Testis (tissue), 3 donors: Measurements from ENCODE around the gene CCDC149. TPM values are rescaled to one million over a fixed set of nuclear protein-coding genes. Genes with fewer than 3 reads are reported as not detected.

Source experiments
- DNase-seq: peaks from one replicate; pipeline ENCODE4 v3.0.0-alpha.2; 2019
- H3K27ac ChIP-seq, 2 donors: fragments of 200-600 bp; sonication (generic); one replicate each; pipeline ENCODE4 v1.5.1; 2019
- H3K27me3 ChIP-seq: fragments of 200-600 bp; sonication (generic); one replicate; pipeline ENCODE4 v1.5.1; 2019
- H3K36me3 ChIP-seq: fragments of 200-600 bp; sonication (generic); one replicate; pipeline ENCODE4 v1.5.1; 2017; ENCODE audit warnings: low read depth; ENCODE audit errors: missing control alignments
- H3K4me1 ChIP-seq: fragments of 200-600 bp; sonication (generic); one replicate; pipeline ENCODE4 v1.5.1; 2019
- H3K4me3 ChIP-seq, 2 donors: fragments of 200-600 bp; sonication (generic); one replicate each; pipeline ENCODE4 v1.5.1; 2017 to 2019
- H3K9me3 ChIP-seq: fragments of 200-600 bp; sonication (generic); one replicate; pipeline ENCODE4 v1.5.1; 2017
- POLR2A ChIP-seq: fragments of 450-650 bp; IDR thresholded peaks from one replicate; pipeline ENCODE4 v1.6.1; 2017; ENCODE audit warnings: antibody characterized with exemption, mild to moderate bottlenecking, moderate library complexity
- WGBS, 2 donors: methylation state at CpG; one replicate each; pipeline ENCODE4 v1.1.5; 2018; 5-methylcytosine and 5-hydroxymethylcytosine counted together
- intact Hi-C: fragments of 100-400 bp; cut with DNase I; formaldehyde crosslinking; loops from one replicate; pipeline ENCODE4 v1.15.1; 2023; ENCODE audit warnings: low total_unique reads
- polyA plus RNA-seq: library from polyadenylated mRNA; stranded (reverse); fragments of 350-450 nt; fragmentation: Illumina TruSeq; extraction: RNeasy Lipid Tissue Mini Kit (QIAGEN cat#74804); gene quantifications from one replicate; pipeline ENCODE4 v1.2.3, GENCODE V29; 2014; ENCODE audit warnings: low read depth, low replicate concordance; ENCODE audit not compliant: insufficient read depth
- total RNA-seq, 2 donors: library from RNA; depleted of rRNA; stranded (reverse); fragments of >200 nt; gene quantifications; one replicate each; pipeline ENCODE4 v1.2.3, GENCODE V29; 2016
- TF ChIP-seq, protein P1 (sequence below), 3 experiments: fragments of 450-650 bp in 2 of 3; fragments of 200-600 bp in 1 of 3; sonication (generic) in 1 of 3; IDR thresholded peaks; one replicate each; pipeline ENCODE4 v1.5.1; 2016 to 2019; ENCODE audit warnings: antibody characterized with exemption in 3 of 3, mild to moderate bottlenecking in 2 of 3, moderate library complexity in 1 of 3

The CCDC149 gene
- total and polyA plus RNA-seq, 3 donors from 2014 or later, result 9.4 to 17.2 (median 12.6) TPM

DNA sequence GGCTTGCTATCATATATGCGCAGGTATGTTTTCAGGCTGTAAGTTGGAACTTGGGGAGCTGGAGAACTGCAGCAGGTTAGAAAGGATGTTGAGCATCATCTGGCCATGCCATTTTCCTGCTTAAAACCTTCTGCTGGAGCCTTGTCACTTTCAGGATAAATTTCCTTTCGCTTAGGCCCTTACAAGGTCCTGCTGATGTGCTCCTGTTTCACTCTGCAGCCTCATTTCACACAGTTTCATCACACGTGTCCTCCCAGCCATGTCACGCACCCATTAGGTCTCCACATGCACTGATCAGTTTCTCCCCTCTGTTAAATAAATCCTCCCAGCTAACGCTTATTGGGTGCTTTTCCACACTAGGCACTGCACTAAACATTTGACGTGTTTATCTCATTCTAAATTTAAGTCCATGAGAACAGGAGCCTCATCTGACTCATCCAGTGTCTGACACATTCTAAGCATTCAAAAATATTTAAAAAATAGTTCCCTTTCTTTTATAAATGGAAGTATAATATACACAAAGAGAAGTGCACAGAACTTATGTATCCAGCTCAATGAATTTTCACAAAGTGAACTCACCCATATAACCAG is 102.9 kb downstream of the CCDC149 start:
- Histone ChIP-seq H3K27me3 (no peaks in the 10 kb centered on the region), H3K4me3 (no peak overlapping the region), H3K27ac (no peak overlapping the region), H3K9me3 (no peaks in the 10 kb centered on the region), H3K4me1 (no peaks in the 10 kb centered on the region), H3K36me3 (no peaks in the 10 kb centered on the region)
- DNase-seq, result no peak
- 91 to 95% methylated on average over 6 of the region's 6 CpGs for WGBS, 2 donors
- intact Hi-C loops, result no loop called here
- TF ChIP-seq, protein P1, sequence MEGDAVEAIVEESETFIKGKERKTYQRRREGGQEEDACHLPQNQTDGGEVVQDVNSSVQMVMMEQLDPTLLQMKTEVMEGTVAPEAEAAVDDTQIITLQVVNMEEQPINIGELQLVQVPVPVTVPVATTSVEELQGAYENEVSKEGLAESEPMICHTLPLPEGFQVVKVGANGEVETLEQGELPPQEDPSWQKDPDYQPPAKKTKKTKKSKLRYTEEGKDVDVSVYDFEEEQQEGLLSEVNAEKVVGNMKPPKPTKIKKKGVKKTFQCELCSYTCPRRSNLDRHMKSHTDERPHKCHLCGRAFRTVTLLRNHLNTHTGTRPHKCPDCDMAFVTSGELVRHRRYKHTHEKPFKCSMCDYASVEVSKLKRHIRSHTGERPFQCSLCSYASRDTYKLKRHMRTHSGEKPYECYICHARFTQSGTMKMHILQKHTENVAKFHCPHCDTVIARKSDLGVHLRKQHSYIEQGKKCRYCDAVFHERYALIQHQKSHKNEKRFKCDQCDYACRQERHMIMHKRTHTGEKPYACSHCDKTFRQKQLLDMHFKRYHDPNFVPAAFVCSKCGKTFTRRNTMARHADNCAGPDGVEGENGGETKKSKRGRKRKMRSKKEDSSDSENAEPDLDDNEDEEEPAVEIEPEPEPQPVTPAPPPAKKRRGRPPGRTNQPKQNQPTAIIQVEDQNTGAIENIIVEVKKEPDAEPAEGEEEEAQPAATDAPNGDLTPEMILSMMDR (IDR thresholded peaks at IDR 0.05), result no peak
- no peak for TF ChIP-seq POLR2A

DNA sequence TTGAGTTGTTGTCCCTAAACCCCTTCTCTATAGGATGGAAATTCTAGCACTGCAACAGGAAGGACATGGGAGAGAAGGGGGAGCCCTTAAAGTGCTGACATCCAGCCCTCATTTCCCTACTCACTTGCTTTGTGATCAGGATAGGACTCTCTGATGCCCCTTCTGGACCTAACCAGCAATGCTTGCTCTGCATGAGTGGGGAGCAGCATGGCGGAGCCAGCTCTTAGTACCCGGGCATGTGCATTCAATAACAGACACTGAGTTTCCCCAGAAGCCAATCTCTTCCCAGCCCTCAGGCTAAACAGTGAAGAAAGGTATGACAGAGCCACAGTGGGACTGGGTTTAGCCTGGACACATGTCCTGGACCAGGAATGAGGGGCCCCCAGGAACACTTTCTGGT is 103.5 kb downstream of the CCDC149 start:
- intact Hi-C loops, result no loop called here
- TF ChIP-seq POLR2A, result no peak
- TF ChIP-seq, protein P1 (IDR thresholded peaks at IDR 0.05), result no peak
- no peak for DNase-seq
- Histone ChIP-seq H3K27ac (no peak overlapping the region), H3K27me3 (no peaks in the 10 kb centered on the region), H3K9me3 (no peaks in the 10 kb centered on the region), H3K4me1 (no peaks in the 10 kb centered on the region), H3K4me3 (no peak overlapping the region), H3K36me3 (no peaks in the 10 kb centered on the region)
- WGBS, 2 donors, result 92 to 95% methylated on average over 2 of the region's 2 CpGs

GRCh38 chr4:24808955-24809354 is 103.9 kb downstream of the CCDC149 start:
- Histone ChIP-seq H3K4me3 (no peak overlapping the region), H3K27me3 (no peaks in the 10 kb centered on the region), H3K9me3 (no peaks in the 10 kb centered on the region), H3K36me3 (no peaks in the 10 kb centered on the region), H3K27ac (no peak overlapping the region), H3K4me1 (no peaks in the 10 kb centered on the region)
- no peak for DNase-seq
- 93 to 95% methylated on average over 6 of the region's 6 CpGs for WGBS, 2 donors
- intact Hi-C loops, result no loop called here
- TF ChIP-seq POLR2A, result no peak
- TF ChIP-seq, protein P1 (IDR thresholded peaks at IDR 0.05), result no peak

DNA sequence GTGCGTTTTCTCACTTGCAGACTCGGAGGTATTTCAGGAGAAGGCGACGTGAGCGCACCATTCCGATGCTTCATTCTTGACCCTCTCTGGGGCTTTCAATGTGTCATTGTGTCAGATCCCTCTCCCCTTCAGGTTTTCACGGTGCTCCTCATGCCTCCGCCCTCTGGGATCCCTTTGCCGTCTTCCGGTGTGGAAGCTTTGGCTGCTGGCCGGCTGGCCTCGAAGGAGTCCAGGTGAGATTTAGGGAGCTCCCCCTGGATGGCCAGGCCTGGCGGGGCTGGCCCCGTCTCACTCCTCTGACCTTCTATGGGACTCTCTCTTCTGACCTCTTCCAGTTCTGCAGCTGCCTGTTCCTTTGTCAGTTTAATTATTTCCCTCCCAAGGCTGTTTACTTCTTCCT is 104.6 kb downstream of the CCDC149 start:
- no peaks in the 10 kb centered on the region for H3K27me3 ChIP-seq
- H3K9me3 ChIP-seq, result no peaks in the 10 kb centered on the region
- no peak for DNase-seq
- H3K4me3 ChIP-seq, result no peak overlapping the region
- H3K27ac ChIP-seq, result no peak overlapping the region
- no peaks in the 10 kb centered on the region for H3K36me3 ChIP-seq
- 86 to 91% methylated on average over 14 of the region's 14 CpGs for WGBS, 2 donors
- no peak for TF ChIP-seq POLR2A
- TF ChIP-seq, protein P1 (IDR thresholded peaks at IDR 0.05), result no peak
- intact Hi-C loops, result no loop called here
- H3K4me1 ChIP-seq, result no peaks in the 10 kb centered on the region

DNA sequence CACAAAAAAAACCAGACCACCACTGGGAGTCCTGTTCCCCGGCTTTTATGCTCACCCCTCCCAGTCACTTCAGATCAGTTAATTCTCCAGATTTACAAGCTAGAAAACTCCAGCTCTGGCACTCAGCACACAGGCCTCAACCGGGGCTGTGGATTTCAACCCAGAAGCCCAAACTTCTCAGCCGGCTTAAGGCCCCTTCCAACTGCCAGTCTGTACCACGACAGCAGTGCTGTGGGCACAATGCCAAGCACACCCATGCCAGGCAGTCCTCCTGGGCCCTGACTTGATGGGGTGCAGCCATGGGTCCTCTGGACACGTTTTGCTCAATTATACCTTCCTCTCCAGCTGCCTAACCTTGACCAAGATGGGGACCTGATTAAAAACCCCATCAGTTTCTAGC is 105.2 kb downstream of the CCDC149 start:
- Histone ChIP-seq H3K4me1 (no peaks in the 10 kb centered on the region), H3K27ac (no peak overlapping the region), H3K36me3 (no peaks in the 10 kb centered on the region), H3K9me3 (no peaks in the 10 kb centered on the region), H3K4me3 (no peak overlapping the region), H3K27me3 (no peaks in the 10 kb centered on the region)
- WGBS, 2 donors, result 72 to 85% methylated on average over 5 of the region's 5 CpGs
- intact Hi-C loops, result no loop called here
- TF ChIP-seq, protein P1 (IDR thresholded peaks at IDR 0.05), result no peak
- TF ChIP-seq POLR2A, result no peak
- DNase-seq, result no peak
